Suprapubic skin (tissue), 4 donors: ENCODE results near the gene PDPR. TPM values are rescaled to one million over a fixed set of nuclear protein-coding genes. Genes with fewer than 3 reads are reported as not detected.
"Not testable (repeated sequence)": the region's sequence is repeated elsewhere in the genome, so short reads cannot be mapped to it uniquely, and the experiment has no call there.

ENCODE experiments used
- DNase-seq, 2 donors: peaks; one replicate each; pipeline ENCODE4 v3.0.0-alpha.2; 2019; ENCODE audit warnings: low spot score in 2 of 2
- H3K27ac ChIP-seq: fragments of 200-600 bp; sonication (generic); one replicate; pipeline ENCODE4 v1.5.1; 2019
- H3K27me3 ChIP-seq: fragments of 200-600 bp; sonication (generic); one replicate; pipeline ENCODE4 v1.5.1; 2019
- H3K36me3 ChIP-seq: fragments of 200-600 bp; sonication (generic); one replicate; pipeline ENCODE4 v1.5.1; 2019
- H3K4me1 ChIP-seq: fragments of 200-600 bp; sonication (generic); one replicate; pipeline ENCODE4 v1.5.1; 2019
- H3K4me3 ChIP-seq: fragments of 200-600 bp; sonication (generic); one replicate; pipeline ENCODE4 v1.5.1; 2019; ENCODE audit warnings: mild to moderate bottlenecking
- H3K9me3 ChIP-seq: fragments of 200-600 bp; sonication (generic); one replicate; pipeline ENCODE4 v1.5.1; 2019
- WGBS: methylation state at CpG from one replicate; pipeline ENCODE4 v1.1.5; 2018; 5-methylcytosine and 5-hydroxymethylcytosine counted together
- total RNA-seq, 4 donors: library from RNA; depleted of rRNA; stranded (reverse); fragments of >200 nt; gene quantifications; one replicate each; pipeline ENCODE4 v1.1.0, GENCODE V29; 2016

PDPR gene
- total RNA-seq, 4 donors from 2014 or later = 16.7 to 38.8 (median 33.6) TPM

DNA sequence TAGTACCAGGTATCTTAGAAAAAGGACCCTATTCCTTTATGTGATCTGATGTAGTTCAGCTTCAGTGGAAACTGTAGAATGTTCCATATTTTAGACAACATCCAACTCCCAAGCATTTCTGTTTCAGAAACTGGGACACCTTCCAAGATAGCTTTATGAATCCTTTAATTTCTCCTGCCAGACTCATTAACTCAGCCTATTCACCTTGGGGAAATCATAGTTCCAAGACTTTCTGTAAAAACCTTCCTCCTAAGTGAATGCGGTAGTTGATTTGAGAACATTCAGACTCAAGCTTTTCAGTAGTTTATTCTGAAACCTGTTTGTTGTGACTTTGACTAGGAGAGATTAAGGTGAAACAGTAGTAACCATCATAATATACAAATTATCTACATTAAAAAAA lies 20.0 kb upstream of the PDPR start:
- not testable (repeated sequence) for H3K9me3 ChIP-seq, H3K4me1 ChIP-seq, H3K4me3 ChIP-seq, H3K27me3 ChIP-seq, H3K27ac ChIP-seq, DNase-seq, H3K36me3 ChIP-seq
- 67% methylated on average over 1 of the region's 1 CpG for WGBS

DNA sequence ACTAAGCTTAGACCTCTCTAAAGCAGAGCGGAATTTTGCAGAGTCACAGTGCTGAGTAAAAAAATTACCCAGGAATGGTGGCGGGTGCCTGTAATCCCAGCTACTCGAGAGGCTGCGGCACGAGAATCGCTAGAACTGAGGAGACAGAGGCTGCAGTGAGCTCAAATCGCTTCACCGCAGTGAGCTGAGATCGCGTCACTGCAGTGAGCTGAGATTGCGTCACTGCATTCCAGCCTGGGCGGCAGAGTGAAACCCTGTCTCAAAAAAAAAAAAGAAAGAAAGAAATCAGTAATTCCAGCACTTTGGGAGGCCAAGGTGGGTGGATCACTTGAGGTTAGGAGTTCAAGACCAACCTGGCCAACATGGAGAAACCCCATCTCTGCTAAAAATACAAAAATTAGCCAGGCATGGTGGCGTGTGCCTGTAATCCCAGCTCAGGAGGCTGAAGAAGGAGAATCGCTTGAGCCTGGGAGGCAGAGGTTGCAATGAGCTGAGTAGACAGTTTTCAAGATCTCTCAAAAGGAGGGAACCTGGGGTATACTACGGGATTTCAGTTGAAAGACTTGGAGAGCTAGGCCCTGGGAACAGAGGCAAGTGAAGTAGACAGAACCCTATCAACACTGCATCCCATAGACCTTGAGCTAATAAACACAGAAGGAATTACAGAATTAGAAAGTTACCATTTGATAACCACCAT lies 4.4 kb upstream of the PDPR start:
- not testable (repeated sequence) for H3K4me1 ChIP-seq, H3K27me3 ChIP-seq, H3K27ac ChIP-seq, H3K36me3 ChIP-seq, DNase-seq, H3K9me3 ChIP-seq, H3K4me3 ChIP-seq
- WGBS = 95% methylated on average over 15 of the region's 15 CpGs

- H3K27me3 ChIP-seq, H3K27ac ChIP-seq, DNase-seq: not testable (repeated sequence)
Observed at GRCh38 chr16:70112162-70112561, 2.0 kb upstream of the PDPR start.

DNA sequence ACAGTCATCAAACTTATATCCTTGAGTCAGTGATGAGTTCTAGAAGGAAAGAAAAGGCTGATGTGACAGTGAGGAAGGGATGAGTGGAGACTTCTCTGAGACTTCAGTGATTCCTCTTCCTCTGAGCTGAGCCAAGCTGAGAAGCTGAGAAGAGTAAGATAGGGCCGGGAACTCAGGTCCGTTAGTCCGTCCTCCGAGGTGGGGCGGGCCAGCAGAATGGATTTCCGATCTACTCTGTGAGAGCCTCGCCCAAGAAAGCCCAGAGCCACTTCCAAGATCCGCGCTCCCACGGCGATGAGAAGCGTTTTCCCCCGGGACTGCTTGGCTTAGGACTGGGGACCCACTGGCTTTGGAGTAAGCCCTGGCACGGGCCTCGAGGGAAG lies 542 bp upstream of the PDPR start:
- H3K4me3 ChIP-seq = peak overlapping the region; percentile 75
- no CpG with 5 or more reads among the region's 15 CpGs for WGBS
- H3K27ac ChIP-seq = peak overlapping the region; percentile 85
- not testable (repeated sequence) for H3K9me3 ChIP-seq, H3K36me3 ChIP-seq, H3K27me3 ChIP-seq, DNase-seq
- H3K4me1 ChIP-seq = peaks cover 20% of the 10 kb centered on the region

More at GRCh38 chr16:70112162-70112561, 2.0 kb upstream of the PDPR start:
- H3K36me3 ChIP-seq, H3K4me3 ChIP-seq, H3K9me3 ChIP-seq: not testable (repeated sequence)
- 88% methylated on average over 6 of the region's 6 CpGs for WGBS
- peaks cover 14% of the 10 kb centered on the region for H3K4me1 ChIP-seq

GRCh38 chr16:70118354-70118753 lies 4.2 kb downstream of the PDPR start:
- not testable (repeated sequence) for H3K4me3 ChIP-seq, H3K9me3 ChIP-seq, H3K27ac ChIP-seq, DNase-seq, H3K27me3 ChIP-seq
- H3K36me3 ChIP-seq = peaks cover 19% of the 10 kb centered on the region
- WGBS = 87% methylated on average over 6 of the region's 6 CpGs
- H3K4me1 ChIP-seq = peaks cover 20% of the 10 kb centered on the region

DNA sequence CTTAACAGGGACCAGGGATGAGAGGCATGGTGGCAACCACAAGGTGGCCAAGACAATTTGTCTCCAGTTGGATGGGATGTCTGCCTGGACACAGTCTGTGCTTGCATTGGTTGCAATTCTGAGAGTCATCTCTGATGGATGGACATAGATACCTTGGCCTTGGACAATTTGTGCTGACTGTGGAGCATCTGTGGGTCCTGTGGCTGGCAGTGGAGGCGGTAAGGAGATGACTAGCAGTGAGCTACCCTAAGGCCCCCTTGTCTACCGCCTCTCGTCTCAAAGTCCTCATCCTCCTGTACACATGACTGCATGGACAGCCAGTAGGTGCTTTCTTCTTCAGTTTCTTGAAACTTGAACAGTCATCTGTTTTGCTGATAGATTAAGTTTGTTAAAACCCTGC lies 4.6 kb downstream of the PDPR start:
- H3K4me3 ChIP-seq, DNase-seq, H3K27me3 ChIP-seq, H3K27ac ChIP-seq, H3K9me3 ChIP-seq: not testable (repeated sequence)
- Histone ChIP-seq H3K36me3 (peaks cover 23% of the 10 kb centered on the region), H3K4me1 (peaks cover 20% of the 10 kb centered on the region)
- 95% methylated on average over 3 of the region's 3 CpGs for WGBS

DNA sequence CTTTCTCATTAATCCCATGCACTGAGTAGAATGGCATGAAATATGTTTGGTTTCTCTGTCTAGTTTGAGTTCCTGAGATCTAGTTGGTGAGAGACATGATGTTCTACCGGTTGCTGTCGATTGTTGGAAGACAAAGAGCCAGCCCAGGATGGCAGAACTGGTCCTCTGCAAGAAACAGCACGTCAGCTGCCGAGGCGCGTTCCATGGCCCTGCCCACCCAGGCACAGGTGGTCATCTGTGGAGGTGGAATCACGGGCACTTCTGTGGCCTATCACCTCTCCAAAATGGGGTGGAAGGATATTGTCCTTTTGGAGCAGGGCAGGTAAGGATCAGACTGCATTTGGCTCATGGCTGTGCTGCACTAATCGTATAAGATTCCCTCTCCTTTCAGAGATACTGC lies 6.3 kb downstream of the PDPR start:
- H3K27ac ChIP-seq, H3K9me3 ChIP-seq, DNase-seq, H3K27me3 ChIP-seq, H3K4me3 ChIP-seq: not testable (repeated sequence)
- Histone ChIP-seq H3K36me3 (peaks cover 33% of the 10 kb centered on the region), H3K4me1 (peaks cover 12% of the 10 kb centered on the region)
- WGBS = 89% methylated on average over 8 of the region's 8 CpGs

- H3K4me1 ChIP-seq, H3K27me3 ChIP-seq, H3K27ac ChIP-seq, H3K9me3 ChIP-seq, DNase-seq, H3K4me3 ChIP-seq: not testable (repeated sequence)
- WGBS = 85% methylated on average over 14 of the region's 14 CpGs
- peaks cover 67% of the 10 kb centered on the region for H3K36me3 ChIP-seq
Observed at GRCh38 chr16:70123822-70124221, 9.7 kb downstream of the PDPR start.

DNA sequence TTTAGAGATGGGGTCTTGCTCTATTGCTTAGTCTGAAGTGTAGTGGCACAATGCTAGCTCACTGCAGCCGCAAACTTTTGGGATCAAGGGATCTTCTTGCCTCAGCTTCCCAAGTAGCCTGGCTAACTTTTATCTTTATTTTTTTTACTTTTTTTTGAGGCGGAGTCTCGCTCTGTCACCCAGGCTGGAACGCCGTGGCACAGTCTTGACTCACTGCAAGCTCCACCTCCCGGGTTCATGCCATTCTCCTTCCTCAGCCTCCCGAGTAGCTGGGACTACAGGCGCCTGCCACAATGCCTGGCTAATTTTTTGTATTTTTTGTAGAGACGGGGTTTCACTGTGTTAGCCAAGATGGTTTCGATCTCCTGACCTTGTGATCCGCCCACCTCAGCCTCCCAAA lies 12.1 kb downstream of the PDPR start:
- peaks cover 89% of the 10 kb centered on the region for H3K36me3 ChIP-seq
- not testable (repeated sequence) for DNase-seq
- WGBS = 93% methylated on average over 11 of the region's 11 CpGs

GRCh38 chr16:70127706-70128105 lies 13.6 kb downstream of the PDPR start:
- H3K9me3 ChIP-seq, H3K4me3 ChIP-seq, DNase-seq, H3K27ac ChIP-seq, H3K4me1 ChIP-seq, H3K27me3 ChIP-seq: not testable (repeated sequence)
- H3K36me3 ChIP-seq = peaks cover 90% of the 10 kb centered on the region
- WGBS = 51% methylated on average over 5 of the region's 5 CpGs

More for the DNA sequence above, 12.1 kb downstream of the PDPR start:
- not testable (repeated sequence) for H3K4me3 ChIP-seq, H3K27me3 ChIP-seq, H3K27ac ChIP-seq, H3K4me1 ChIP-seq, H3K9me3 ChIP-seq

DNA sequence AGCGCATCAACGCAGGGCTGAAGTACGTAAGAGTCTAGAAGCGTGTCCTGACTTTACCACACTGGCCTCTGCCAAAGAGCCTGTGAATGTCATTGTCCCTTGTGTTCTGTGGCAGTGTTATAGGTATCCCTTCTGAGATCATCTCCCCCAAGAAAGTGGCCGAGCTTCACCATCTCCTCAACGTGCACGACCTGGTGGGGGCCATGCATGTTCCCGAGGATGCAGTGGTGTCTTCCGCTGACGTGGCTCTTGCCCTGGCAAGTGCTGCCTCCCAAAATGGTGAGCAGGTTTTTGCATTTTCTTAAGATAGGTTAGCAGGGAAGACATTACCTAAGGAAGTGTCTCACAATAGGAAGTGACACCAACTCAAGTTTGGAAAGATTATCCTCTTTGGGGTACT lies 14.7 kb downstream of the PDPR start:
- WGBS = 91% methylated on average over 8 of the region's 10 CpGs
- H3K27ac ChIP-seq, H3K4me3 ChIP-seq, H3K9me3 ChIP-seq, DNase-seq, H3K27me3 ChIP-seq, H3K4me1 ChIP-seq: not testable (repeated sequence)
- peaks cover 92% of the 10 kb centered on the region for H3K36me3 ChIP-seq

DNA sequence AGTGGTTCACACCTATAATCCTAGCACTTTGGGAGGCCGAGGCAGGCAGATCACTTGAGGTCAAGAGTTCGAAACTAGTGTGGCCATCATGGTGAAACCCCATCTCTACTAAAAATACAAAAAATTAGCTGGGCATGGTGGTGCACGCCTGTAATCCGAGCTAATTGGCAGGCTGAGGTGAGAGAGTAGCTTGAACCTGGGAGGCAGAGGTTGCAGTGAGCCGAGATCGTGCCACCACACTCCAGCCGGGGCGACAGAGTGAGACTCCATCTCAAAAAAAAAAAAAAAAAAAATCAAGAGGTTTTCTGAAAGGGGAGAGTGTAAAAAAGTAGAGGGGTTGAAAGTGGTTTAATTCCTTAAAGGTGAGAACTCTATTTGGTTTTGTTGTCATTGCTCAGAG lies 21.7 kb downstream of the PDPR start:
- H3K4me1 ChIP-seq, H3K27me3 ChIP-seq, H3K4me3 ChIP-seq, DNase-seq, H3K9me3 ChIP-seq, H3K27ac ChIP-seq: not testable (repeated sequence)
- peaks cover 95% of the 10 kb centered on the region for H3K36me3 ChIP-seq
- 90% methylated on average over 8 of the region's 8 CpGs for WGBS

DNA sequence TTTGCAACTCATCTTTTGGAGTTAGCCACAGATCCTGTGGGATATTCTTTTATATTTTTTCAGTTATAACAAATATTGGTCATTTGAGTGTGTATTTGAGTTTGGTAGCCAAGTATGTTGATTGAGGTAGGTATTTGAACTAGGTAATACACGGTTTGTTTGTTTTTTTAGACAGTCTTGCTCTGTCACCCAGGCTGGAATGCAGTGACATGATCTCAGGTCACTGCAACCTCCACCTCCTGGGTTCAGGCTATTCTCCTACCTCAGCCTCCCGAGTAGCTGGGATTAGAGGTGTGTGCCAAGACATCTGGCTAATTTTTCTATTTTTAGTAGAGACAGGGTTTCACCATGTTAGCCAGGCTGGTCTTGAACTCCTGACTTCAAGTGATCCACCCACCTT lies 22.5 kb downstream of the PDPR start:
- peaks cover 97% of the 10 kb centered on the region for H3K36me3 ChIP-seq
- 80% methylated on average over 2 of the region's 2 CpGs for WGBS

GRCh38 chr16:70142739-70143138 lies 28.6 kb downstream of the PDPR start:
- H3K27ac ChIP-seq, H3K9me3 ChIP-seq, H3K4me3 ChIP-seq, H3K4me1 ChIP-seq, DNase-seq, H3K27me3 ChIP-seq: not testable (repeated sequence)
- 95% methylated on average over 10 of the region's 10 CpGs for WGBS
- peaks cover 79% of the 10 kb centered on the region for H3K36me3 ChIP-seq

More for the DNA sequence above, 22.5 kb downstream of the PDPR start:
- not testable (repeated sequence) for H3K9me3 ChIP-seq, H3K27me3 ChIP-seq, H3K4me1 ChIP-seq, H3K27ac ChIP-seq, H3K4me3 ChIP-seq, DNase-seq
